ENCODE results near the gene SLC52A3. TPM values are rescaled to one million over a fixed set of nuclear protein-coding genes. Genes with fewer than 3 reads are reported as not detected.

Gene SLC52A3
- polyA plus RNA-seq, 2 of the 4 experiments (the other 2 are of a cell fraction), result 0.56 to 0.63 TPM

GRCh38 chr20:719816-720215, 48.5 kb downstream of the SLC52A3 start:
- TF ChIP-seq RFX5 (IDR thresholded peaks at IDR 0.05) (no peak), KDM5A (IDR thresholded peaks at IDR 0.05) (no peak), REST (IDR thresholded peaks at IDR 0.05) (no peak), NFE2L2 (conservative IDR thresholded peaks at IDR 0.05; ENCODE audit: low read length) (no peak), E2F6 (IDR thresholded peaks at IDR 0.05; ENCODE audit: borderline replicate concordance, low read depth) (no peak)
- Histone ChIP-seq H3K4me3 (no peak overlapping the region), H3K27ac (no peak overlapping the region), H3K9me3 (peaks cover 3% of the 10 kb centered on the region; the same call in 2 of the 3 replicates), H3K4me1 (no peaks in the 10 kb centered on the region), H3K4me2 (no peak overlapping the region)
- CTCF ChIA-PET, result interaction anchor here (0.9 to 2.6 kb wide), 6 partner anchors 8 to 74 kb away, joined by 3 to 17 read pairs (median 4); no protein-coding TSS in a partner anchor
- DNase-seq (ENCODE audit: low read depth in 1 of 2, low spot score in 1 of 2) (no peak), FAIRE-seq (no peak), ATAC-seq (no peak)
- WGBS (ENCODE audit: missing lambda C conversion rate), result 66% methylated on average over 11 of the region's 11 CpGs
- POLR2A ChIA-PET, result no interaction called here

GRCh38 chr20:719068-719467, 49.2 kb downstream of the SLC52A3 start:
- FAIRE-seq (no peak), DNase-seq (ENCODE audit: low read depth in 1 of 2, low spot score in 1 of 2) (no peak), ATAC-seq (no peak)
- TF ChIP-seq FOSL2 (IDR thresholded peaks at IDR 0.05) (no peak), FOSL2 (CRISPR knock-in tag; IDR thresholded peaks at IDR 0.05) (no peak), CHD4 (IDR thresholded peaks at IDR 0.05; ENCODE audit: borderline replicate concordance) (no peak), KDM1A (IDR thresholded peaks at IDR 0.05; ENCODE audit: low read depth) (no peak), FOSB (CRISPR knock-in tag; IDR thresholded peaks at IDR 0.05) (no peak), NPAS2 (CRISPR knock-in tag; IDR thresholded peaks at IDR 0.05; ENCODE audit: borderline replicate concordance) (no peak), EHF (CRISPR knock-in tag; IDR thresholded peaks at IDR 0.05) (no peak), RAD21 (conservative IDR thresholded peaks at IDR 0.05 in 1 of 2, IDR thresholded peaks at IDR 0.05 in 1 of 2) (no peak), CBX8 (IDR thresholded peaks at IDR 0.05) (no peak), E2F6 (IDR thresholded peaks at IDR 0.05; ENCODE audit: borderline replicate concordance, low read depth) (no peak), RFX5 (IDR thresholded peaks at IDR 0.05) (no peak)
- no peak overlapping the region for H3K27ac ChIP-seq
- ChIA-PET CTCF (interaction anchor here (1.1 to 2.6 kb wide), 4 partner anchors 9 to 52 kb away, joined by 3 to 17 read pairs (median 4); no protein-coding TSS in a partner anchor), POLR2A (no interaction called here)
- H3K4me3 ChIP-seq, result no peak overlapping the region
- H3K4me2 ChIP-seq, result no peak overlapping the region
- H3K4me1 ChIP-seq, result no peaks in the 10 kb centered on the region
- peaks cover 10% of the 10 kb centered on the region; the same call in 2 of the 3 replicates for H3K9me3 ChIP-seq
- WGBS (ENCODE audit: missing lambda C conversion rate), result 72% methylated on average over 5 of the region's 5 CpGs

GRCh38 chr20:717832-718231, 50.5 kb downstream of the SLC52A3 start:
- POLR2A ChIA-PET, result no interaction called here
- 16% methylated on average over 5 of the region's 5 CpGs for WGBS (ENCODE audit: missing lambda C conversion rate)
- CTCF ChIA-PET, result interaction anchor here (0.9 to 2.6 kb wide), 3 partner anchors 10 to 49 kb away, joined by 4 to 17 read pairs (median 7); no protein-coding TSS in a partner anchor
- no peak for TF ChIP-seq HEYL (CRISPR knock-in tag; IDR thresholded peaks at IDR 0.05)
- TF ChIP-seq RFX5 (IDR thresholded peaks at IDR 0.05), result no peak
- TF ChIP-seq PBX3 (IDR thresholded peaks at IDR 0.05), result no peak
- H3K4me3 ChIP-seq, result no peak overlapping the region
- peaks cover 23% of the 10 kb centered on the region for H3K9me3 ChIP-seq
- no peaks in the 10 kb centered on the region for H3K4me1 ChIP-seq
- FAIRE-seq (no peak), ATAC-seq (no peak), DNase-seq (ENCODE audit: low read depth in 1 of 2, low spot score in 1 of 2) (no peak)
- no peak overlapping the region for H3K4me2 ChIP-seq
- no peak overlapping the region for H3K27ac ChIP-seq
